PC-9 (cell line): ENCODE measurements around the gene THSD8.

Source experiments
- CTCF ChIP-seq: fragments of 200-600 bp; sonication (generic); conservative IDR thresholded peaks from 2 replicates; pipeline ENCODE4 v1.6.1; 2017; ENCODE audit warnings: mixed run types, antibody characterized with exemption, mild to moderate bottlenecking, moderate library complexity
- EZH2 ChIP-seq: fragments of 200-600 bp; sonication (generic); IDR thresholded peaks from 2 replicates; pipeline ENCODE4 v1.8.0; 2017; ENCODE audit warnings: antibody characterized with exemption, low read depth

- TF ChIP-seq CTCF = no peak
- TF ChIP-seq EZH2 = no peak
Measured at GRCh38 chr19:12833418-12833737, 31.5 kb downstream of the THSD8 start.
